Measurements from ENCODE around the gene SLC6A5. TPM values are rescaled to one million over a fixed set of nuclear protein-coding genes. Genes with fewer than 3 reads are reported as not detected.

Gene SLC6A5
- total and polyA plus RNA-seq, 9 of the 15 experiments (the other 6 are each of a cell fraction or from before 2014, with no cell fraction given): 0.08 TPM; not detected in 8

- ChIA-PET CTCF (ENCODE audit: low intra/inter-chr PET ratio) (no interaction called here), POLR2A (no interaction called here)
- no peak for FAIRE-seq
- peaks cover 0 to 26% of the 10 kb centered on the region in 2 experiments; a peak in 1 of 5 replicates for H3K27me3 ChIP-seq (ENCODE audit: control insufficient read depth in 2 of 2, insufficient read depth in 2 of 2, low read length in 2 of 2)
- in situ Hi-C loops (cut with MboI): loop anchor here (25.0 kb wide), 1 partner anchor 1685 kb away; no protein-coding TSS in a partner anchor
- intact Hi-C loops (cut with micrococcal nuclease): no loop called here
- 0% methylated on average over 3 of the region's 3 CpGs for WGBS (ENCODE audit: insufficient coverage, low coverage, missing lambda C conversion rate)
- H3K4me2 ChIP-seq (ENCODE audit: insufficient read depth, low read length): no peak overlapping the region
- H3K4me1 ChIP-seq (replicated peaks in 1 of 2; ENCODE audit: control insufficient read depth in 2 of 2, insufficient read depth in 2 of 2, low read length in 2 of 2): no peaks in the 10 kb centered on the region
- no peak for TF ChIP-seq IRF1 (CRISPR knock-in tag; IDR thresholded peaks at IDR 0.05; ENCODE audit: borderline replicate concordance)
- no peak for TF ChIP-seq ZNF274 (IDR thresholded peaks at IDR 0.05; ENCODE audit: borderline replicate concordance, low read depth, low read length)
- TF ChIP-seq HNRNPUL1 (IDR thresholded peaks at IDR 0.05; ENCODE audit: low read length): no peak
- TF ChIP-seq ZNF324 (CRISPR knock-in tag; IDR thresholded peaks at IDR 0.05): no peak
- no peak for TF ChIP-seq NFE2 (IDR thresholded peaks at IDR 0.05; ENCODE audit: low read depth)
- no peak for TF ChIP-seq HINFP (tag; conservative IDR thresholded peaks at IDR 0.05; ENCODE audit: low read depth)
- no peak for TF ChIP-seq ARID2 (IDR thresholded peaks at IDR 0.05)
- no peak for TF ChIP-seq U2AF2 (optimal IDR thresholded peaks at IDR 0.05; ENCODE audit: low read depth, low read length)
- no peak for TF ChIP-seq ETV5 (CRISPR knock-in tag; IDR thresholded peaks at IDR 0.05; ENCODE audit: low read depth)
- TF ChIP-seq CHAMP1 (IDR thresholded peaks at IDR 0.05): no peak
- TF ChIP-seq TOE1 (IDR thresholded peaks at IDR 0.05; ENCODE audit: borderline replicate concordance): no peak
- TF ChIP-seq TOE1 (CRISPR knock-in tag; IDR thresholded peaks at IDR 0.05; ENCODE audit: borderline replicate concordance, low read depth): no peak
- no peak for TF ChIP-seq XRCC5 (IDR thresholded peaks at IDR 0.05; ENCODE audit: low read depth, low read length)
- TF ChIP-seq STAT6 (CRISPR knock-in tag; IDR thresholded peaks at IDR 0.05): no peak
- no peak for TF ChIP-seq ELK1 (CRISPR knock-in tag; IDR thresholded peaks at IDR 0.05)
- no peak for ATAC-seq
- no peaks in the 10 kb centered on the region for H4K20me1 ChIP-seq (replicated peaks; ENCODE audit: control insufficient read depth, insufficient read depth, low read length)
- no peak overlapping the region for H3K27ac ChIP-seq (ENCODE audit: extremely low read depth, low read depth, low read length)
- BruUV-seq (replicated peaks): no TSS peak
- DNase-seq (ENCODE audit: extremely low read depth in 1 of 4, low spot score in 3 of 4): no peak
- H3K4me3 ChIP-seq: no peak overlapping the region
- no peaks in the 10 kb centered on the region for H3K9me3 ChIP-seq (replicated peaks; ENCODE audit: control insufficient read depth, insufficient read depth, low read depth, low read length)
- no peaks in the 10 kb centered on the region for H3K9me1 ChIP-seq (ENCODE audit: control insufficient read depth, insufficient read depth, low read length)
- H3K79me2 ChIP-seq (ENCODE audit: control insufficient read depth, insufficient read depth, low read length): no peaks in the 10 kb centered on the region
- H3K36me3 ChIP-seq (ENCODE audit: control insufficient read depth, insufficient read depth, low read length): no peaks in the 10 kb centered on the region
- no peak overlapping the region for H3K9ac ChIP-seq (ENCODE audit: insufficient read depth in 1 of 2, low read depth in 2 of 2, low read length in 2 of 2)
- H2AFZ ChIP-seq (ENCODE audit: low read depth, low read length): no peak overlapping the region
These were observed 28.3 kb downstream of the SLC6A5 start for GRCh38 chr11:20627701-20628100.

Measured in K562 (cell line).